ENCODE measurements around the gene LSM11. TPM values are rescaled to one million over a fixed set of nuclear protein-coding genes. Genes with fewer than 3 reads are reported as not detected.

The LSM11 gene
- total and polyA plus RNA-seq, 11 donors = 0.42 to 3.1 (median 1.9) TPM

- H3K27ac ChIP-seq = no peak overlapping the region
- ATAC-seq = no peak
- DNase-seq = no peak
- no peaks in the 10 kb centered on the region for H3K9me3 ChIP-seq
- WGBS, 4 donors = 80 to 100% (median 95%) methylated on average over 3 of the region's 3 CpGs
- no peaks in the 10 kb centered on the region for H3K4me1 ChIP-seq
- H3K36me3 ChIP-seq = peaks cover 0 to 82% (median 46%) of the 10 kb centered on the region in 9 donors
- no peaks in the 10 kb centered on the region for H3K27me3 ChIP-seq
- intact Hi-C loops (cut with DNase I) = no loop called here
- no peak for TF ChIP-seq CTCF (IDR thresholded peaks at IDR 0.05)
- no peak for TF ChIP-seq POLR2A (IDR thresholded peaks at IDR 0.05)
- H3K4me3 ChIP-seq = no peak overlapping the region
Measured at GRCh38 chr5:157756122-157756521, 12.6 kb downstream of the LSM11 start.

- whole genome bisulfite sequencing, 4 donors = 81 to 100% (median 84%) methylated on average over 1 of the region's 1 CpG
Measured at GRCh38 chr5:157758706-157759105, 15.2 kb downstream of the LSM11 start.

GRCh38 chr5:157761690-157762621, 18.4 kb downstream of the LSM11 start:
- intact Hi-C loops (cut with DNase I) = loop anchor here in 9 of 10 donors (2.0 to 10.0 kb wide), 5 partner anchors 185 to 1373 kb away; no protein-coding TSS in a partner anchor
- TF ChIP-seq CTCF (IDR thresholded peaks at IDR 0.05) (peak; percentile 62 to 83 (median 78)), POLR2A (IDR thresholded peaks at IDR 0.05) (no peak)
- no peaks in the 10 kb centered on the region for H3K27me3 ChIP-seq
- peak; percentile 32 to 86 (median 77) for ATAC-seq
- no peak overlapping the region for H3K27ac ChIP-seq
- H3K9me3 ChIP-seq = no peaks in the 10 kb centered on the region
- H3K4me3 ChIP-seq = no peak overlapping the region
- H3K36me3 ChIP-seq = peaks cover 0 to 27% (median 0%) of the 10 kb centered on the region in 9 donors
- no peak for DNase-seq
- H3K4me1 ChIP-seq = peaks cover 0 to 6% (median 0%) of the 10 kb centered on the region in 12 donors
- 36 to 40% (median 38%) methylated on average over 10 of the region's 10 CpGs for WGBS, 4 donors

More at GRCh38 chr5:157758706-157759105, 15.2 kb downstream of the LSM11 start:
- intact Hi-C loops (cut with DNase I) = no loop called here
- H3K27me3 ChIP-seq = no peaks in the 10 kb centered on the region
- TF ChIP-seq CTCF (IDR thresholded peaks at IDR 0.05) (no peak), POLR2A (IDR thresholded peaks at IDR 0.05) (no peak)
- H3K4me1 ChIP-seq = peaks cover 0 to 6% (median 0%) of the 10 kb centered on the region in 12 donors
- no peak overlapping the region for H3K27ac ChIP-seq
- no peak for DNase-seq
- no peak for ATAC-seq
- peaks cover 0 to 57% (median 26%) of the 10 kb centered on the region in 9 donors for H3K36me3 ChIP-seq
- H3K4me3 ChIP-seq = no peak overlapping the region
- H3K9me3 ChIP-seq = no peaks in the 10 kb centered on the region

- H3K27ac ChIP-seq = no peak overlapping the region
- TF ChIP-seq CTCF (IDR thresholded peaks at IDR 0.05) (no peak), POLR2A (IDR thresholded peaks at IDR 0.05) (no peak)
- H3K36me3 ChIP-seq = peaks cover 0 to 14% (median 0%) of the 10 kb centered on the region in 9 donors
- intact Hi-C loops (cut with DNase I) = loop anchor here in 8 of 10 donors (5.0 to 10.0 kb wide), 4 partner anchors 183 to 1370 kb away; no protein-coding TSS in a partner anchor
- no peaks in the 10 kb centered on the region for H3K9me3 ChIP-seq
- no peak for DNase-seq
- H3K4me1 ChIP-seq = peaks cover 0 to 6% (median 0%) of the 10 kb centered on the region in 12 donors
- WGBS, 4 donors = 90 to 92% (median 91%) methylated on average over 5 to 6 of the region's 6 CpGs
- ATAC-seq = no peak
- no peak overlapping the region for H3K4me3 ChIP-seq
- no peaks in the 10 kb centered on the region for H3K27me3 ChIP-seq
Measured at GRCh38 chr5:157764531-157764930, 21.0 kb downstream of the LSM11 start.
